Kidney glomerular epithelial cell (primary cell): ENCODE results near the gene IGFBP3.

Experiments
- DNase-seq: peaks from one replicate; lab custom pipeline; 2025; lab: John Stamatoyannopoulos, UW

The IGFBP3 gene

DNA sequence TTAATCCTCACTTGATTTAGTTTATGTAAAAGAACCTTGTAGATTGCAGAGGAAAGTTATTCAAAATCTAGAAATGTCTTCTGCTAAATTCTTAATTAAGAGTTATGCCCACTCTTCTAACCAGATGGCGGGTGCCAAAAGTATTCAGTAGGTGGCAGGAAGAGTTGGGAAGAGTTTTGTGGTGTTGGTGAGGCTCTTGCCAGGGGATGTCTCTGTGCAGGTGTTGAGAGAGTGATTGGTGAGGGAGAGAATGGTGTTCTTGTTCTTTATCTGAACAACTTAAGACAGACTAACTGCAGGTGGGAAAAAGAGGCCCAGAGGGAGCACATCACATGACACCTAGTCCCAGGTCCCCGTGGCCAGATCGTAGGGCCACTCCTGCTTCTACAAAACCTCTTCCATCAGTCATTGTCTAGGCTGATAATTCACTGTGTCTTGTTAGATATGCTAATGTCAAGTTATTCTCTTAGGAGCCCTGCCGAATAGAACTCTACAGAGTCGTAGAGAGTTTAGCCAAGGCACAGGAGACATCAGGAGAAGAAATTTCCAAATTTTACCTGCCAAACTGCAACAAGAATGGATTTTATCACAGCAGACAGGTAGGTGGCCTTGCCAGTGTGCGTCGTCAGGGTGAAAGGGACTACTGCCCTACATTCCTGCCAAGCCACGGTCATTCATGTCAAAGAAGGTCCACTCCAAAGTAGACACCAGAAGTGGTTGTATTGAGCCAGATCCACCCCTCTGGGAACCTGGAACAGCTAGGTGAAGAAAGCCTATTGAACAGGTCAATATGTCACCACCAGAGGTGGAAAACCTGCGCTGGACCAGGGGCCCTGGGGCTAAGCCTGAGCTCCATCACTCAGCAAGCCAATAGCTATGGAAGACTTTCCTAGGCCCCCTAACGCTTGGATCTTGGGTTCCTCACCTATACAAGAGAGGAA lies 29.3 kb downstream of the IGFBP3 start:
- no peak for DNase-seq

- peak; percentile 59 for DNase-seq
Observed at GRCh38 chr7:45890902-45891461, 30.1 kb downstream of the IGFBP3 start.

GRCh38 chr7:45890125-45890901 lies 30.8 kb downstream of the IGFBP3 start:
- DNase-seq: no peak

DNA sequence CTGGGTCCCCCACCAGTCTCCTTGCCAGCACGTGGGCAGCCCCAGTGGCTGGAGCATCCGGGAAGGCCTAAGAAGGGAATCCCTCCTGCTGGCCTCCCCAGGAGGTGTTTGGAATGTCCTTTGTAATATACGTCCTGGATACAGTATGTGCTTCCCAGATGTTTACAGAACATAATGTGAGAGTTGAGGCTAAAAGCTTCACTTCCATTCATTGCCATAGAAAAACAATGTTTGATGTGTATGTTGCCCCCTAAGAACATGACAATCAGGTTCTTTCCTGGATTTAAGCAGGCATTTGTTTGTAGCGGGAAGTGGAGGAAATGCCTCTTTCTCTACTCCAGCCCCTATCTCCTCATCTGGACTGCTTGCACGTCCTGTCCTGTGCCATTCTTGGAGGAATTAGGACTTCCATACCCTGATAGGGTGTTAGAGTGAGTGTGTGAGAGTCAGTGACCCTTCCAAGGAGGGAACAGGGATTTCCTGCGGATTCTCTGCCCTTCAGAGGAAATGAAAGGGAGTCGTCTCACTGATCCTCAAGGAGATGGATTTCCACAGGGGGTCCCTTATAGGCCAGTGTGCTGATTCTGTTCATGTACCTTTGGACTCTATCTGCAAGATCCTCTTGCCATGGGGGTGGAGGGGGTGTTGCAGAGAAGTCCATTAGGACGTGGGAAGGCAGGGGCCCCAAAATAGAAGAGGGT lies 31.6 kb downstream of the IGFBP3 start:
- DNase-seq: no peak

GRCh38 chr7:45888993-45889366 lies 32.1 kb downstream of the IGFBP3 start:
- DNase-seq: no peak

GRCh38 chr7:45888185-45888992 lies 32.7 kb downstream of the IGFBP3 start, which contains the start of gene IGFBP1:
Gene IGFBP1 (plus strand): TSS chr7:45888488. CDS start chr7:45888653, 165 bp downstream.
- peak; percentile 41 for DNase-seq

DNA sequence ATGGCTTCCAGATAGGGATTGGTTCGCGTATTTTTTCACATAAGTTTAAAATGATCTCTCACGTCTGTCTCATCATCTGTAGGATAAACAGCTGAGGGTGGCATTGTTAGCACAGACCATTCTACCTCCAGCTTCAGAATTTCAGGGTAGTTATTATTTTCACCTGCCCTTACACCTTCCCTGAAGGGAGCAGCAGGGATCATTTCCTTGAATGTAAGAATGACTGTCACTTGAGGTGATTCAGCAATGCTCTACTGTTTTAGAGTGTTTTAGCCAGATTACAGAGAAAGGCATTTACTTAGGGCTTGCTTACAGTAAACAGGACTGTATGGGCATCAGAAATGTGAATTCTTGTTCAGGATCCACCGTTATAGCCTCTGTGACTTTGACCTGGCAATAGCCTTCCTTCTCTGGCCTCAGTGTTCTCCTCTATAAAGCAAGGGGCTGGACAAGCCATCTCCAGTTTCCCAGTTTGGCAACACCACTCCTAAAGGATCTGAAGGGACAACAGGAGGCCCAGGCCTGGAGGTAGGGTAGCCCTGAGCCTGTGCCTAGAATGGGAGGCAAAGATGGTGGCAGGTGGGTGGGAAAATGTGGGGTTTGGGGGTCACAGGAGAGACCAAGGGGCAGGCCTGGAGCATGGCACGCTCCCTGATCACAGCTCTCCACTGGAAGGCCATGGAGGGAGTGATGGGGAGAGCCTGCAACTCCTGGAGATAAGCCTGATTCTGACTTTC lies 34.0 kb downstream of the IGFBP3 start:
- DNase-seq: no peak

- DNase-seq: peak; percentile 98
Observed at GRCh38 chr7:45885264-45885882, 35.7 kb downstream of the IGFBP3 start.

- DNase-seq: peak; percentile 85
Observed at GRCh38 chr7:45884136-45884535, 36.9 kb downstream of the IGFBP3 start.

GRCh38 chr7:45882465-45882810 lies 38.6 kb downstream of the IGFBP3 start:
- DNase-seq: no peak

DNA sequence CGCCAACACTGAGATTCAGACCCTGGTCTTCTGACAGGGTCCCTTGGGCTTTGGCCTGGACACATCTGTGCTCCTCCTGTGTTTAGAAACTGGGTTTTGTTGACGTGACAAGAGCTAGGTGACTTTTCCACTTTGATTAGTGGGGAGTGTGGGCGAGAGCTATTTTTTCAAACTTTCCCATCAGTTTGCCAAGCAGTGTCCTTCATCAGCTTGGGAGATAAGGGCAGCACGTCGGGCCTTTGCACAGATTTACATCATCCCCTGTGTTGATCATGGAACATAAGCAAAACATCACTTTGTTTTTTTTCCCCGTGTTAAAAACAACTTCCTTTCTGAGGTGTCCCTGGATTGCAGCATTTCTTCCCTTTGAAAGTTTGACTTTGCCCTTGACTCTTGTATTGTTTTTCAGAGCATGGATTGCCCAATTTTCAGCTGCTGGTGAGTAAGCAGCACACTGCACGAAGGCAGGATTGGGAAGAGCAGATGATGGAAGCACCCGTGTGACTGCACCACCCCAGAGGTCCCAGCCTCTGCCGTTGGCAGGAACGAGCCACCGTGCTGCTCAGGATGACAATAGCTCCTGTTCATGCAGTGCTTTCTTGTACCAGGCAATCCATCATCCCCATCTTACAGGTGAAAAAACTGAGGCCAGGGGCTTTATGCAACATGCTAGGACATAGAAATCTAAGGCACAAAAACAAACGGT lies 39.2 kb downstream of the IGFBP3 start:
- DNase-seq: peak; percentile 9

DNA sequence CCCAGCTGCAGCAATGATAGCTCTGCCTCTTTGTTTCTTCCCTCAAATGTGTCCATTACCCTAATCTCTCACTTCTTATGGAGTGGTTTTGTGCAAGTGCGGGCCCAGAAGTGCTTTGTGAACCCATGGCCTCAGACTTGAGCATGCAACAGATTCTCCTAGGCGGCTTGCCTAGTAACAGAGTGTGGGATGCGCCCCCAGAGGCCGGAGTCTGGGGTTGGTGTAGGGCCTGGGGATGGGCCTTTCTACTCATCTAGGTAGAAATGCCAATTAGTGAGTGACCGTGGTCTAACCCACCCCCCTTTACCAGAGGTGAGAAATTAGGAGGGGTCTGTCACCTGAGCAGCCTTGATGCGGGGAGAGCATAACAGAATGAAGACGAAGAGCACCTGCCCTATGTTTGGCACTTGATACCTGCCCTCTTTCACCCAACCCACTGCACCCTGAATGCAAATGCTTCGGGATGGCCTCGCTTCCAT lies 39.8 kb downstream of the IGFBP3 start:
- no peak for DNase-seq

- no peak for DNase-seq
Observed at GRCh38 chr7:45880433-45880860, 40.6 kb downstream of the IGFBP3 start.

- no peak for DNase-seq
Observed at GRCh38 chr7:45878457-45879144, 42.5 kb downstream of the IGFBP3 start.

- DNase-seq: no peak
Observed at GRCh38 chr7:45876519-45876918, 44.6 kb downstream of the IGFBP3 start.

DNA sequence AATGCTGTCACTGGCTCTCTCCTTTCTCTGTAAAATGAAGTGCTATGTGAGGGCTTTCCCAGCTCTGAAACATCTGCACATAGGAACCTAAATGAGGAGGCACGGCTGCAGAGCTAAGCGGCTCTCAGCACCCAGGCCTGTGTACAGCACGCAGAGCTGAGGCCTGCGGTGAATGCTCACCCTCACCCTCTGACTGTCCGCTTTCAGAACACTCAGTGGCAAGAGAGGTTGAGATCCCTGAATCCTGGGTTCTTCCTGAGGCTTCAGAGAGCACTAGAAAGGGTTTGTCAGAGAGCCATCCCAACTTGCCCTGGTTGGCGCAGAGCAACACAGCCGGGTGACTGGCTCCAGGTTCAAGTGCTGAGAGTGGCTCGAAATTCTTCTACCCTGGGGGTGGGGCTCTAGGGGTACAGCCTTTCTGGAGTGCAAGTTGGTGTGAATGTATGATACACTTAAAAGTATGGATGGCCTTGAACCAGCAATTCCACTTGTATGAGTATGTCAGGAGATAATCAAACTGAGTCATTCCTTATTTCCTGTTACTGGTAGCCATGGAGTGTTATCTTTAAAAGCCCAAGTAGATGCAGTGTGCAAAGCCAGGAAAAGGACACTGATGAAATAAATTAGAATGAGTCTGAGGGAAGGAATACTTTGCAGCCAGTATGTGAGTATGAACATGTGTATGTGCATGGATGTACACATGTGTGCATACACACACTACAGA lies 46.5 kb downstream of the IGFBP3 start:
- peak; percentile 73 for DNase-seq

DNA sequence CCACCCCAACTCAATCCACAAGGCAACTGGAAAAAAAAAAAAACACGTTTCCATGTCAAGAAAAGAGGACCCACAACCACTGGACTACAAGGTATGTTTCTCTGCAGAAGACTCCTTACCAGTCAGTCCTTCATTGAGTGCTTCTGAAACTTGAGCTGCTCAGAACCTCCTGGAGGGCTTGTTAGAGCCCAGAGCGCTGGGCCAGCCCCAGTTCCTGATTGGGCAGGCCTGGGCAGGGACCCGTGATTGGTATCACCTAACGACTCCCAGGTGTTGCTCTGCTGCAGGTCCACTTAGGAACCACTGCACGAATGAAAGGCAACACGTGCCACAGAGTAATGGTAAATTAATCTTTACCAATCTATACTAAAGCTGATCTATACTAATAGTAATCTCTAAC lies 47.7 kb downstream of the IGFBP3 start:
- DNase-seq: no peak

DNA sequence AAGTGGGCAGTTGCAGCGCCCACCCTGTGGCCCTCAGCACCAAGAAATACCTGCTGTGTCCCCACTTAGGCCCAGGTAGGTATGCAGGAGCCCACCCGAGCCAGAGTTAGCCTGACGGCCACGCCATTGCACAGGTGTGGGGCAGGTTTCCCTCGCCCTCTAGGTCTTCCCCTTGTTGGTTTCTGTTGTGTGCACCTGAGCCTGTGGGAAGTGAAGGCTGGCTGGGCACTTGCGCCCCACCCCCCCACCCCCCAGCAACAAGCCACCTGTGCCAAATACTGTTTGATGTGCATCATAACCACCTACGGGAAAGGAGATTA lies 48.1 kb downstream of the IGFBP3 start, which contains the start of gene CCDC201:
CCDC201 (minus strand) TSS at position 48 of the 320 bp plus-strand sequence. CDS start 75 bp downstream, outside the sequence.
- no peak for DNase-seq
